Gastroesophageal sphincter (tissue), 4 donors: ENCODE results near the gene CD247. TPM values are rescaled to one million over a fixed set of nuclear protein-coding genes. Genes with fewer than 3 reads are reported as not detected.
A peak's percentile ranks its signal among the peaks of the same experiment; 100 is the strongest.

Experiments
- ATAC-seq: fragments of 150-250 bp; one replicate; pipeline ENCODE4 v1.9.1; 2016; ENCODE audit warnings: mild to moderate bottlenecking, moderate library complexity
- H3K27ac ChIP-seq, 4 donors: fragments of 200-600 bp; sonication (generic) in 3 of 4; 1 replicate in 3 of 4; 2 replicates in 1 of 4; pipeline ENCODE4 v1.5.1; 2016 to 2019
- H3K27me3 ChIP-seq: fragments of 200-600 bp; sonication (generic); one replicate; pipeline ENCODE4 v1.5.1; 2019
- H3K36me3 ChIP-seq, 2 donors: fragments of 200-600 bp; sonication (generic); one replicate each; pipeline ENCODE4 v1.5.1; 2019; ENCODE audit warnings: control low read depth in 1 of 2
- H3K4me1 ChIP-seq, 3 donors: fragments of 200-600 bp; sonication (generic); 1 replicate in 2 of 3; 2 replicates in 1 of 3; pipeline ENCODE4 v1.5.1; 2016 to 2019; ENCODE audit warnings: control low read depth in 2 of 3
- H3K4me3 ChIP-seq, 2 donors: fragments of 200-600 bp; sonication (generic); one replicate each; pipeline ENCODE4 v1.5.1; 2019; ENCODE audit warnings: mild to moderate bottlenecking in 1 of 2, moderate library complexity in 1 of 2
- H3K9me3 ChIP-seq, 3 donors: fragments of 200-600 bp; sonication (generic); one replicate each; pipeline ENCODE4 v1.5.1; 2017 to 2019; ENCODE audit warnings: control low read depth in 2 of 3
- CTCF ChIP-seq, 4 experiments: fragments of 200-600 bp in 2 of 4; fragments of 450-650 bp in 2 of 4; sonication (generic) in 1 of 4; IDR thresholded peaks; one replicate each; pipeline ENCODE4 v1.5.1; 2017 to 2019; ENCODE audit warnings: antibody characterized with exemption in 4 of 4, mild to moderate bottlenecking in 2 of 4, moderate library complexity in 2 of 4
- EP300 ChIP-seq: sonication (generic); formaldehyde crosslinking; IDR thresholded peaks from one replicate; pipeline ENCODE4 v1.6.1; 2017; ENCODE audit warnings: antibody characterized with exemption, mild to moderate bottlenecking
- POLR2A ChIP-seq, 2 donors: fragments of 450-650 bp; IDR thresholded peaks; one replicate each; pipeline ENCODE4 v1.6.1; 2017; ENCODE audit warnings: antibody characterized with exemption in 2 of 2, mild to moderate bottlenecking in 2 of 2, moderate library complexity in 1 of 2
- POLR2AphosphoS5 ChIP-seq: sonication (generic); formaldehyde crosslinking; IDR thresholded peaks from one replicate; pipeline ENCODE4 v1.6.1; 2017; ENCODE audit warnings: antibody characterized with exemption
- WGBS, 2 donors: methylation state at CpG; one replicate each; pipeline ENCODE4 v1.1.5; 2018; ENCODE audit warnings: low coverage in 1 of 2; 5-methylcytosine and 5-hydroxymethylcytosine counted together
- total RNA-seq, 4 donors: library from RNA; depleted of rRNA; stranded (reverse); fragments of >200 nt; gene quantifications; one replicate each; pipeline ENCODE4 v1.1.0, GENCODE V29; 2016

The CD247 gene
- 1 to 10 TPM in 1 of 4 donors, under 1 TPM in 2, not detected in 1; 0.31 to 1.3 (median 0.45) TPM for total RNA-seq

- ATAC-seq = no peak
- no peaks in the 10 kb centered on the region for H3K36me3 ChIP-seq
- no peaks in the 10 kb centered on the region for H3K4me1 ChIP-seq
- TF ChIP-seq EP300 = no peak
- TF ChIP-seq CTCF (IDR thresholded peaks at IDR 0.05) = no peak
- TF ChIP-seq POLR2AphosphoS5 = no peak
- TF ChIP-seq POLR2A (IDR thresholded peaks at IDR 0.05) = no peak
- H3K27me3 ChIP-seq = peaks cover 25% of the 10 kb centered on the region
- peak within 1 kb of the TSS in 1 of 2 donors; percentile 13 for H3K4me3 ChIP-seq
- H3K27ac ChIP-seq = no peak within 1 kb of the TSS
- H3K9me3 ChIP-seq = no peaks in the 10 kb centered on the region
- WGBS, 2 donors = 60 to 89% methylated on average over 3 of the region's 14 CpGs
These were observed at the start of gene CD247 for GRCh38 chr1:167518331-167518700. TSS of gene CD247 (minus strand) at chr1:167518529. CDS start at chr1:167518465, 64 bp downstream.

- TF ChIP-seq POLR2A (IDR thresholded peaks at IDR 0.05) (no peak), POLR2AphosphoS5 (no peak), CTCF (IDR thresholded peaks at IDR 0.05) (no peak), EP300 (no peak)
- Histone ChIP-seq H3K27ac (no peak overlapping the region), H3K36me3 (no peaks in the 10 kb centered on the region), H3K4me1 (no peaks in the 10 kb centered on the region), H3K4me3 (no peak overlapping the region), H3K27me3 (peaks cover 13% of the 10 kb centered on the region), H3K9me3 (no peaks in the 10 kb centered on the region)
- no peak for ATAC-seq
- 66 to 72% methylated on average over 5 of the region's 5 CpGs for WGBS, 2 donors
These were observed 49.3 kb upstream of the CD247 start for GRCh38 chr1:167567663-167568062.

GRCh38 chr1:167566766-167567165 lies 48.4 kb upstream of the CD247 start:
- Histone ChIP-seq H3K36me3 (no peaks in the 10 kb centered on the region), H3K4me3 (no peak overlapping the region), H3K27me3 (peaks cover 7% of the 10 kb centered on the region), H3K9me3 (no peaks in the 10 kb centered on the region), H3K27ac (no peak overlapping the region), H3K4me1 (no peaks in the 10 kb centered on the region)
- 83% methylated on average over 2 of the region's 3 CpGs; no CpG with 5 or more reads in 1 of the 2 donors for WGBS, 2 donors
- TF ChIP-seq EP300 = no peak
- TF ChIP-seq POLR2A (IDR thresholded peaks at IDR 0.05) = no peak
- TF ChIP-seq POLR2AphosphoS5 = no peak
- no peak for TF ChIP-seq CTCF (IDR thresholded peaks at IDR 0.05)
- ATAC-seq = no peak

- no peak for ATAC-seq
- Histone ChIP-seq H3K27ac (no peak overlapping the region), H3K27me3 (no peaks in the 10 kb centered on the region), H3K9me3 (no peaks in the 10 kb centered on the region), H3K36me3 (no peaks in the 10 kb centered on the region), H3K4me3 (no peak overlapping the region), H3K4me1 (no peaks in the 10 kb centered on the region)
- TF ChIP-seq CTCF (IDR thresholded peaks at IDR 0.05) (no peak), POLR2AphosphoS5 (no peak), POLR2A (IDR thresholded peaks at IDR 0.05) (no peak), EP300 (no peak)
- WGBS, 2 donors = 84 to 100% methylated on average over 1 to 5 of the region's 5 CpGs
These were observed 47.6 kb upstream of the CD247 start for GRCh38 chr1:167565922-167566321.

GRCh38 chr1:167564612-167565270 lies 46.4 kb upstream of the CD247 start:
- Histone ChIP-seq H3K27ac (no peak overlapping the region), H3K9me3 (no peaks in the 10 kb centered on the region), H3K27me3 (no peaks in the 10 kb centered on the region), H3K4me3 (no peak overlapping the region), H3K4me1 (no peaks in the 10 kb centered on the region), H3K36me3 (no peaks in the 10 kb centered on the region)
- peak; percentile 46 for ATAC-seq
- TF ChIP-seq EP300 (no peak), POLR2A (IDR thresholded peaks at IDR 0.05) (no peak), POLR2AphosphoS5 (no peak), CTCF (IDR thresholded peaks at IDR 0.05) (no peak)
- WGBS, 2 donors = 87 to 98% methylated on average over 4 to 5 of the region's 5 CpGs
